Measurements from ENCODE around the gene TCP1.
A peak's percentile ranks its signal among the peaks of the same experiment; 100 is the strongest.

TCP1 gene

DNA sequence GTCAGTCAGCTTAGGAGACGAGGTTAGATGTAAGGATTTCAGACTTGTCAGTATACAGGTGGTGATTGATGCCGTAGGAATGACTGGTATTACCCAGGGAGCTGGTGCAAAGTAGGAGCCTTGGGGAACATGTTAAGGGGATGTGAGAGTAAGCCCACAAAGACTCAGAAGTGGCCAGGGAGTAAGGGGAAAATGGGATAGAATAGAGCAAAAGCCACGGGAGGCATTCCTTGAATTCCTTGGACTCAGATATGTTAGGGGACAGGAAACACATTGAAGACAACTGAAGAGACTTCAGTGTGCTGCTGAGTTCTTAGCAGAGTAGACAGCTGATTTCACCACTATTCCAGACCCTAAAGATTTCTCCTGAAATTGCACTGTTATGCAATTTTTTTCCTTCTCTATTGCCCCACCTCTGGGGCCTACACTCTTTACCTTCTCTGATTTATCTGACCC, 28.8 kb downstream of the TCP1 start:
- Histone ChIP-seq H3K4ac (ENCODE audit: low read depth in 1 of 2, low read length in 2 of 2) (no peak overlapping the region), H3K4me3 (ENCODE audit: insufficient read depth in 1 of 2, low read depth in 1 of 2, low read length in 2 of 2) (peak overlapping the region in 1 of 2 experiments; percentile 80), H3K9me3 (ENCODE audit: control insufficient read depth, low read length) (no peaks in the 10 kb centered on the region), H4K91ac (ENCODE audit: low read length) (no peak overlapping the region), H3K36me3 (ENCODE audit: control insufficient read depth in 1 of 2, insufficient read depth in 2 of 2, low read depth in 1 of 2, low read length in 2 of 2) (peaks cover 29 to 61% of the 10 kb centered on the region in 2 experiments), H3K4me2 (ENCODE audit: low read length, poor library complexity, severe bottlenecking) (no peak overlapping the region), H2AFZ (ENCODE audit: low read depth, low read length) (no peak overlapping the region), H3K23ac (ENCODE audit: low read length in 2 of 2) (no peak overlapping the region), H2BK12ac (ENCODE audit: low read length in 2 of 2) (no peak overlapping the region), H3K14ac (ENCODE audit: low read length in 2 of 2) (no peak overlapping the region), H3K27ac (ENCODE audit: low read length, poor library complexity, severe bottlenecking) (peak overlapping the region; percentile 91), H2BK120ac (ENCODE audit: low read depth, low read length) (no peak overlapping the region), H4K8ac (ENCODE audit: low read length) (peak overlapping the region; percentile 66), H3K18ac (ENCODE audit: low read depth in 1 of 2, low read length in 2 of 2) (no peak overlapping the region), H3K9ac (ENCODE audit: low read length) (peak overlapping the region; percentile 93), H3K4me1 (ENCODE audit: control insufficient read depth, insufficient read depth, low read depth, low read length) (peaks cover 21% of the 10 kb centered on the region), H2AK5ac (ENCODE audit: low read length, severe bottlenecking) (no peak overlapping the region), H2BK15ac (ENCODE audit: low read depth, poor library complexity, severe bottlenecking) (no peak overlapping the region), H2BK5ac (ENCODE audit: low read depth, low read length, poor library complexity, severe bottlenecking) (no peak overlapping the region), H3K27me3 (ENCODE audit: control insufficient read depth in 1 of 2, insufficient read depth in 1 of 2, low read length in 2 of 2) (no peaks in the 10 kb centered on the region), H3K79me1 (replicated peaks; ENCODE audit: low read length, poor library complexity, severe bottlenecking) (peaks cover 13% of the 10 kb centered on the region)
- peak; percentile 64 for DNase-seq
- 11% methylated on average over 3 of the region's 3 CpGs for WGBS

GRCh38 chr6:159759645-159760044, 29.8 kb downstream of the TCP1 start:
- Histone ChIP-seq H4K8ac (ENCODE audit: low read length) (no peak overlapping the region), H3K27me3 (ENCODE audit: control insufficient read depth in 1 of 2, insufficient read depth in 1 of 2, low read length in 2 of 2) (no peaks in the 10 kb centered on the region), H2BK12ac (ENCODE audit: low read length in 2 of 2) (no peak overlapping the region), H3K9me3 (ENCODE audit: control insufficient read depth, low read length) (no peaks in the 10 kb centered on the region), H3K14ac (ENCODE audit: low read length in 2 of 2) (no peak overlapping the region), H3K23ac (ENCODE audit: low read length in 2 of 2) (no peak overlapping the region), H3K4me1 (ENCODE audit: control insufficient read depth, insufficient read depth, low read depth, low read length) (peaks cover 21% of the 10 kb centered on the region), H4K91ac (ENCODE audit: low read length) (no peak overlapping the region), H3K36me3 (ENCODE audit: control insufficient read depth in 1 of 2, insufficient read depth in 2 of 2, low read depth in 1 of 2, low read length in 2 of 2) (peaks cover 35 to 61% of the 10 kb centered on the region in 2 experiments), H2BK120ac (ENCODE audit: low read depth, low read length) (no peak overlapping the region), H2BK15ac (ENCODE audit: low read depth, poor library complexity, severe bottlenecking) (no peak overlapping the region), H3K18ac (ENCODE audit: low read depth in 1 of 2, low read length in 2 of 2) (no peak overlapping the region), H2AK5ac (ENCODE audit: low read length, severe bottlenecking) (no peak overlapping the region), H3K79me1 (replicated peaks; ENCODE audit: low read length, poor library complexity, severe bottlenecking) (peaks cover 13% of the 10 kb centered on the region), H3K27ac (ENCODE audit: low read length, poor library complexity, severe bottlenecking) (peak overlapping the region; percentile 91), H2BK5ac (ENCODE audit: low read depth, low read length, poor library complexity, severe bottlenecking) (no peak overlapping the region), H3K9ac (ENCODE audit: low read length) (peak overlapping the region; percentile 93), H3K4me3 (ENCODE audit: insufficient read depth in 1 of 2, low read depth in 1 of 2, low read length in 2 of 2) (no peak overlapping the region), H3K4ac (ENCODE audit: low read depth in 1 of 2, low read length in 2 of 2) (no peak overlapping the region), H2AFZ (ENCODE audit: low read depth, low read length) (no peak overlapping the region), H3K4me2 (ENCODE audit: low read length, poor library complexity, severe bottlenecking) (no peak overlapping the region)
- no peak for DNase-seq
- no CpG with 5 or more reads among the region's 2 CpGs for WGBS

DNA sequence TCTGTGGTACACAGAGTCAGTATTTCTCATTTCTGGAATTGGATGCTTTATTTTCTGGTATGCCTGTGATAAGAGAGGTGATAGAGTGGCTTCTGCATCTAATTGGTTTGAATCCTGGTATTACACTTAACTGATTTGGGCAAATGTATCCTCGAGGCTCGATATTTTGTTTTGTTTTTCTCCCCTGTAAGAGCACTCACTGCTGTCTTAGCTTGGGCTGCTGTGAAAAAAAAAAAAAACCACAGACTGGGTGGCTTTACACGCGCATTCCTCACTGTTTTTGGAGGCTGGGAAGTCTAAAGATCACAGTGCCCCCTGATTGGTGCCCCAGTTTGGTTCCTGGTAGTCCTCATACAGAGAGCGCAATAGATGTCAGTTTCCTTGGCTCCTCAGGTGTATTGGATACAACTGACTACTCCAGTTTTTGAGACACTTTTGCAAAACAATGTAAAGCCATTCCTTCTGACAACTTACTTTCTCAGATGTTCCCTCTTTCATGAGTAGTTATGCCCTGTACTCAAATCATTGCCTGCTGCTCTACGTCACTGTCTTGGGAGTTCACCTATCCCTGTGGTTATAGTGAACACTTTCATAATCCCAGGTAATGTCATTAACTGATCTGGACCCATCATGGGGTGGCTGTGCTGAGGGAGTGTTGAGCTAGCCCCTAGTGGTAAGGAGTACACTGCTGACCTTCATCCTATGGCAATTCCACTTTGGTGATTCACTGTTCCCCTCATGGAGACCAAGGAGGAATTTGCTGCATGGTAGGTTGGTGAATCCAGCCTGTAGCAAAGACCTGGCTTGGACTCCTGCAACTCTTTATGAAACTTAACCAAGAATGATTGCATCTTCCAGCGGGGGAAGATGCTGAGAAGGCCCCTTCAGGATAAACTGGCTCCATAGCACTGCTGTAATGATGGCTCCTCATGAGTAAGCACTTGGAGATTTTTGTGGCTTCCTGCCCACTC, 31.1 kb downstream of the TCP1 start:
- Histone ChIP-seq H3K9ac (ENCODE audit: low read length) (no peak overlapping the region), H3K27ac (ENCODE audit: low read length, poor library complexity, severe bottlenecking) (peak overlapping the region; percentile 61), H4K8ac (ENCODE audit: low read length) (no peak overlapping the region), H2BK12ac (ENCODE audit: low read length in 2 of 2) (no peak overlapping the region), H2BK120ac (ENCODE audit: low read depth, low read length) (no peak overlapping the region), H3K4me2 (ENCODE audit: low read length, poor library complexity, severe bottlenecking) (no peak overlapping the region), H2AFZ (ENCODE audit: low read depth, low read length) (no peak overlapping the region), H4K91ac (ENCODE audit: low read length) (no peak overlapping the region), H3K18ac (ENCODE audit: low read depth in 1 of 2, low read length in 2 of 2) (no peak overlapping the region), H3K23ac (ENCODE audit: low read length in 2 of 2) (no peak overlapping the region), H3K79me1 (replicated peaks; ENCODE audit: low read length, poor library complexity, severe bottlenecking) (peaks cover 8% of the 10 kb centered on the region), H3K4me3 (ENCODE audit: insufficient read depth in 1 of 2, low read depth in 1 of 2, low read length in 2 of 2) (no peak overlapping the region), H2BK5ac (ENCODE audit: low read depth, low read length, poor library complexity, severe bottlenecking) (no peak overlapping the region), H3K36me3 (ENCODE audit: control insufficient read depth in 1 of 2, insufficient read depth in 2 of 2, low read depth in 1 of 2, low read length in 2 of 2) (peaks cover 25 to 65% of the 10 kb centered on the region in 2 experiments), H3K14ac (ENCODE audit: low read length in 2 of 2) (no peak overlapping the region), H3K9me3 (ENCODE audit: control insufficient read depth, low read length) (no peaks in the 10 kb centered on the region), H3K4me1 (ENCODE audit: control insufficient read depth, insufficient read depth, low read depth, low read length) (peaks cover 21% of the 10 kb centered on the region), H3K27me3 (ENCODE audit: control insufficient read depth in 1 of 2, insufficient read depth in 1 of 2, low read length in 2 of 2) (no peaks in the 10 kb centered on the region), H2AK5ac (ENCODE audit: low read length, severe bottlenecking) (peak overlapping the region; percentile 19), H3K4ac (ENCODE audit: low read depth in 1 of 2, low read length in 2 of 2) (no peak overlapping the region), H2BK15ac (ENCODE audit: low read depth, poor library complexity, severe bottlenecking) (no peak overlapping the region)
- DNase-seq = peak; percentile 58
- 83% methylated on average over 7 of the region's 7 CpGs for WGBS

DNA sequence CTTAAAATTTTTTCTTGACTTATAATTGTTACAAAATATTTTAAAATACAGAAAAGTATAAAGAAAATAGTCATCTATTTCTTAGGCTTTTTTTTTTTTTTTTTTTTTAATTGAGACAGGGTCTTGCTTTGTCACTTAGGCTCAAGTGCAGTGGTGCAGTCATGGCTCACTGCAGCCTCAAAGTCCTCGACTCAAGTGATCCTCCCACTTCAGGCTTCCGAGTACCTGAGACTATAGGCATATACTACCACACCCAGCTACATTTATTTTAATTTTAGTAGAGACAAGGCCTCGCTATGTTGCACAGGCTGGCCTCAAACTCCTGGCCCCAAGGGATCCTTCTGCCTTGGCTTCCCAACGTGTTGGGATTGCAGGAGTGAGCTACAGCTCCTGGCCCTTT, 32.9 kb downstream of the TCP1 start:
- H3K9ac ChIP-seq (ENCODE audit: low read length) = no peak overlapping the region
- H3K27ac ChIP-seq (ENCODE audit: low read length, poor library complexity, severe bottlenecking) = no peak overlapping the region
- H3K4me1 ChIP-seq (ENCODE audit: control insufficient read depth, insufficient read depth, low read depth, low read length) = peaks cover 11% of the 10 kb centered on the region
- no peaks in the 10 kb centered on the region for H3K27me3 ChIP-seq (ENCODE audit: control insufficient read depth in 1 of 2, insufficient read depth in 1 of 2, low read length in 2 of 2)
- no peak overlapping the region for H2AFZ ChIP-seq (ENCODE audit: low read depth, low read length)
- no peak overlapping the region for H3K23ac ChIP-seq (ENCODE audit: low read length in 2 of 2)
- H4K8ac ChIP-seq (ENCODE audit: low read length) = no peak overlapping the region
- H2AK5ac ChIP-seq (ENCODE audit: low read length, severe bottlenecking) = no peak overlapping the region
- H4K91ac ChIP-seq (ENCODE audit: low read length) = no peak overlapping the region
- no peaks in the 10 kb centered on the region for H3K9me3 ChIP-seq (ENCODE audit: control insufficient read depth, low read length)
- no peak overlapping the region for H2BK15ac ChIP-seq (ENCODE audit: low read depth, poor library complexity, severe bottlenecking)
- no peak overlapping the region for H2BK12ac ChIP-seq (ENCODE audit: low read length in 2 of 2)
- no peak overlapping the region for H3K4me2 ChIP-seq (ENCODE audit: low read length, poor library complexity, severe bottlenecking)
- H3K4ac ChIP-seq (ENCODE audit: low read depth in 1 of 2, low read length in 2 of 2) = no peak overlapping the region
- no peak overlapping the region for H3K4me3 ChIP-seq (ENCODE audit: insufficient read depth in 1 of 2, low read depth in 1 of 2, low read length in 2 of 2)
- no peak overlapping the region for H2BK120ac ChIP-seq (ENCODE audit: low read depth, low read length)
- no peak overlapping the region for H2BK5ac ChIP-seq (ENCODE audit: low read depth, low read length, poor library complexity, severe bottlenecking)
- no peak for DNase-seq
- no peak overlapping the region for H3K14ac ChIP-seq (ENCODE audit: low read length in 2 of 2)
- H3K36me3 ChIP-seq (ENCODE audit: control insufficient read depth in 1 of 2, insufficient read depth in 2 of 2, low read depth in 1 of 2, low read length in 2 of 2) = peaks cover 28 to 77% of the 10 kb centered on the region in 2 experiments
- peaks cover 9% of the 10 kb centered on the region for H3K79me1 ChIP-seq (replicated peaks; ENCODE audit: low read length, poor library complexity, severe bottlenecking)
- H3K18ac ChIP-seq (ENCODE audit: low read depth in 1 of 2, low read length in 2 of 2) = no peak overlapping the region
- 91% methylated on average over 4 of the region's 4 CpGs for WGBS

All from mesenchymal stem cell (in vitro differentiated cells and primary cell).